Measurements from ENCODE around the gene HSD11B1L. TPM values are rescaled to one million over a fixed set of nuclear protein-coding genes. Genes with fewer than 3 reads are reported as not detected.

The HSD11B1L gene
- total and polyA plus RNA-seq, 2 donors (not counting 1 experiment from before 2014, with no cell fraction given): 1.8 to 4.6 TPM

- Histone ChIP-seq H3K4me1 (ENCODE audit: control insufficient read depth in 2 of 2, insufficient read depth in 2 of 2, low read length in 2 of 2) (peaks cover 34 to 43% of the 10 kb centered on the region in 2 donors), H4K20me1 (ENCODE audit: control insufficient read depth, insufficient read depth, low read length, poor library complexity, severe bottlenecking) (peaks cover 96% of the 10 kb centered on the region), H3K9ac (ENCODE audit: low read length) (no peak overlapping the region), H3K4me3 (ENCODE audit: control extremely low read depth in 1 of 5, extremely low read depth in 1 of 5, insufficient read depth in 1 of 5, low read depth in 2 of 5, low read length in 4 of 5) (no peak overlapping the region), H3K4me2 (replicated peaks; ENCODE audit: low read depth, low read length, poor library complexity, severe bottlenecking) (no peak overlapping the region), H3K27ac (ENCODE audit: low read length in 2 of 2) (no peak overlapping the region), H2AFZ (ENCODE audit: insufficient read depth, low read depth, low read length, poor library complexity, severe bottlenecking) (no peak overlapping the region), H3K36me3 (replicated peaks in 1 of 2; ENCODE audit: control extremely low read depth in 1 of 2, control insufficient read depth in 1 of 2, extremely low read depth in 1 of 2, insufficient read depth in 2 of 2, low read length in 1 of 2) (peaks cover 9 to 62% of the 10 kb centered on the region in 2 experiments), H3K9me3 (ENCODE audit: control extremely low read depth in 1 of 3, control insufficient read depth in 2 of 3, insufficient read depth in 1 of 3, low read length in 2 of 3) (no peaks in the 10 kb centered on the region), H3K27me3 (replicated peaks in 1 of 4; ENCODE audit: control extremely low read depth in 1 of 4, control insufficient read depth in 3 of 4, insufficient read depth in 4 of 4, low read length in 3 of 4) (no peaks in the 10 kb centered on the region), H3K79me2 (ENCODE audit: control insufficient read depth, insufficient read depth, low read length) (peaks cover 98% of the 10 kb centered on the region)
- Mint-ChIP-seq H3K4me1 (peaks cover 67% of the 10 kb centered on the region), H3K27ac (no peak overlapping the region), H3K4me3 (no peak overlapping the region), H3K9me3 (ENCODE audit: insufficient read depth) (no peaks in the 10 kb centered on the region), H3K27me3 (no peaks in the 10 kb centered on the region)
- ChIA-PET POLR2A (no interaction called here), CTCF (no interaction called here)
- DNase-seq (no peak), ATAC-seq (ENCODE audit: low read depth) (no peak)
- 85% methylated on average over 5 of the region's 9 CpGs for WGBS (ENCODE audit: insufficient coverage)
- intact Hi-C loops (cut with micrococcal nuclease): no loop called here
- no peak for TF ChIP-seq EZH2 (IDR thresholded peaks at IDR 0.05; ENCODE audit: borderline replicate concordance, insufficient read depth, low read depth, low read length, poor library complexity, severe bottlenecking)
- no peak for TF ChIP-seq CTCF (IDR thresholded peaks at IDR 0.05)
Observed at GRCh38 chr19:5631567-5632240, 49.1 kb upstream of the HSD11B1L start.

- ChIA-PET POLR2A (no interaction called here), CTCF (no interaction called here)
- no peak overlapping the region for H3K27ac ChIP-seq (ENCODE audit: low read length in 2 of 2)
- no peak for DNase-seq
- H3K4me1 ChIP-seq (ENCODE audit: control insufficient read depth in 2 of 2, insufficient read depth in 2 of 2, low read length in 2 of 2): peaks cover 29 to 38% of the 10 kb centered on the region in 2 donors
- H3K4me1 Mint-ChIP-seq: peaks cover 63% of the 10 kb centered on the region
- WGBS (ENCODE audit: insufficient coverage): no CpG with 5 or more reads among the region's 4 CpGs
- H3K4me2 ChIP-seq (replicated peaks; ENCODE audit: low read depth, low read length, poor library complexity, severe bottlenecking): no peak overlapping the region
- peaks cover 98% of the 10 kb centered on the region for H3K79me2 ChIP-seq (ENCODE audit: control insufficient read depth, insufficient read depth, low read length)
- no peak overlapping the region for H2AFZ ChIP-seq (ENCODE audit: insufficient read depth, low read depth, low read length, poor library complexity, severe bottlenecking)
- H3K27me3 ChIP-seq (replicated peaks in 1 of 4; ENCODE audit: control extremely low read depth in 1 of 4, control insufficient read depth in 3 of 4, insufficient read depth in 4 of 4, low read length in 3 of 4): no peaks in the 10 kb centered on the region
- H3K27me3 Mint-ChIP-seq: no peaks in the 10 kb centered on the region
- H3K9me3 Mint-ChIP-seq (ENCODE audit: insufficient read depth): no peaks in the 10 kb centered on the region
- H3K9ac ChIP-seq (ENCODE audit: low read length): no peak overlapping the region
- ATAC-seq (ENCODE audit: low read depth): no peak
- no peak overlapping the region for H3K27ac Mint-ChIP-seq
- H3K9me3 ChIP-seq (ENCODE audit: control extremely low read depth in 1 of 3, control insufficient read depth in 2 of 3, insufficient read depth in 1 of 3, low read length in 2 of 3): no peaks in the 10 kb centered on the region
- peaks cover 95% of the 10 kb centered on the region for H4K20me1 ChIP-seq (ENCODE audit: control insufficient read depth, insufficient read depth, low read length, poor library complexity, severe bottlenecking)
- no peak overlapping the region for H3K4me3 ChIP-seq (ENCODE audit: control extremely low read depth in 1 of 5, extremely low read depth in 1 of 5, insufficient read depth in 1 of 5, low read depth in 2 of 5, low read length in 4 of 5)
- intact Hi-C loops (cut with micrococcal nuclease): no loop called here
- peaks cover 7 to 57% of the 10 kb centered on the region in 2 experiments for H3K36me3 ChIP-seq (replicated peaks in 1 of 2; ENCODE audit: control extremely low read depth in 1 of 2, control insufficient read depth in 1 of 2, extremely low read depth in 1 of 2, insufficient read depth in 2 of 2, low read length in 1 of 2)
- TF ChIP-seq EZH2 (IDR thresholded peaks at IDR 0.05; ENCODE audit: borderline replicate concordance, insufficient read depth, low read depth, low read length, poor library complexity, severe bottlenecking): no peak
- TF ChIP-seq CTCF (IDR thresholded peaks at IDR 0.05): no peak
- H3K4me3 Mint-ChIP-seq: no peak overlapping the region
Observed at GRCh38 chr19:5632241-5632612, 48.6 kb upstream of the HSD11B1L start.
